GM18507 (cell line): Measurements from ENCODE around the gene CHDH.

Experiments
- DNase-seq: peaks from one replicate; pipeline ENCODE4 v3.0.0; 2011; ENCODE audit warnings: low read depth; ENCODE audit not compliant: insufficient read length; ENCODE audit errors: extremely low spot score
- FAIRE-seq: peaks from 2 replicates; lab custom pipeline; 2011; peaks lifted over from hg19 to GRCh38; lab: Jason Lieb, UNC

The CHDH gene

GRCh38 chr3:53800041-53800906, 45.9 kb downstream of the CHDH start:
- FAIRE-seq: no peak

GRCh38 chr3:53799338-53799865, 46.8 kb downstream of the CHDH start:
- no peak for DNase-seq
- no peak for FAIRE-seq

More at GRCh38 chr3:53800041-53800906, 45.9 kb downstream of the CHDH start:
- no peak for DNase-seq

- FAIRE-seq: no peak
- no peak for DNase-seq
Observed at GRCh38 chr3:53798144-53798543, 48.1 kb downstream of the CHDH start.

- no peak for FAIRE-seq
- no peak for DNase-seq
Observed at GRCh38 chr3:53795789-53796560, 50.2 kb downstream of the CHDH start.

GRCh38 chr3:53795176-53795575, 51.0 kb downstream of the CHDH start:
- no peak for FAIRE-seq
- no peak for DNase-seq

GRCh38 chr3:53794597-53794996, 51.6 kb downstream of the CHDH start:
- FAIRE-seq (no peak), DNase-seq (no peak)

GRCh38 chr3:53792866-53793265, 53.4 kb downstream of the CHDH start:
- FAIRE-seq: no peak
- DNase-seq: no peak

GRCh38 chr3:53791317-53791716, 54.9 kb downstream of the CHDH start:
- DNase-seq (no peak), FAIRE-seq (no peak)

GRCh38 chr3:53790470-53790869, 55.7 kb downstream of the CHDH start:
- no peak for FAIRE-seq
- DNase-seq: no peak

- DNase-seq: no peak
- no peak for FAIRE-seq
Observed at GRCh38 chr3:53789459-53789858, 56.8 kb downstream of the CHDH start.

- no peak for DNase-seq
- FAIRE-seq: no peak
Observed at GRCh38 chr3:53788038-53788437, 58.2 kb downstream of the CHDH start.

- FAIRE-seq: no peak
- DNase-seq: no peak
Observed at GRCh38 chr3:53787016-53787415, 59.2 kb downstream of the CHDH start.

- no peak for DNase-seq
- FAIRE-seq: no peak
Observed at GRCh38 chr3:53780806-53781205, 65.4 kb downstream of the CHDH start.

GRCh38 chr3:53780171-53780570, 66.0 kb downstream of the CHDH start:
- FAIRE-seq: no peak
- DNase-seq: no peak

- FAIRE-seq: no peak
- no peak for DNase-seq
Observed at GRCh38 chr3:53778153-53778552, 68.1 kb downstream of the CHDH start.

GRCh38 chr3:53777468-53777867, 68.8 kb downstream of the CHDH start:
- no peak for FAIRE-seq
- DNase-seq: no peak

GRCh38 chr3:53776494-53777101, 69.6 kb downstream of the CHDH start:
- FAIRE-seq (no peak), DNase-seq (no peak)

- DNase-seq (no peak), FAIRE-seq (no peak)
Observed at GRCh38 chr3:53775834-53776251, 70.4 kb downstream of the CHDH start.

- DNase-seq: no peak
- FAIRE-seq: no peak
Observed at GRCh38 chr3:53775018-53775417, 71.2 kb downstream of the CHDH start.

GRCh38 chr3:53774414-53774813, 71.8 kb downstream of the CHDH start:
- no peak for DNase-seq
- FAIRE-seq: peak; percentile 9
